ENCODE data around the gene DDX5.

- no peak for TF ChIP-seq CTCF (IDR thresholded peaks at IDR 0.05)
- no peak for TF ChIP-seq POLR2A (IDR thresholded peaks at IDR 0.05)
These were observed 27.7 kb upstream of the DDX5 start for GRCh38 chr17:64533784-64534183.
